ENCODE measurements around the gene TMEM144.

DNA sequence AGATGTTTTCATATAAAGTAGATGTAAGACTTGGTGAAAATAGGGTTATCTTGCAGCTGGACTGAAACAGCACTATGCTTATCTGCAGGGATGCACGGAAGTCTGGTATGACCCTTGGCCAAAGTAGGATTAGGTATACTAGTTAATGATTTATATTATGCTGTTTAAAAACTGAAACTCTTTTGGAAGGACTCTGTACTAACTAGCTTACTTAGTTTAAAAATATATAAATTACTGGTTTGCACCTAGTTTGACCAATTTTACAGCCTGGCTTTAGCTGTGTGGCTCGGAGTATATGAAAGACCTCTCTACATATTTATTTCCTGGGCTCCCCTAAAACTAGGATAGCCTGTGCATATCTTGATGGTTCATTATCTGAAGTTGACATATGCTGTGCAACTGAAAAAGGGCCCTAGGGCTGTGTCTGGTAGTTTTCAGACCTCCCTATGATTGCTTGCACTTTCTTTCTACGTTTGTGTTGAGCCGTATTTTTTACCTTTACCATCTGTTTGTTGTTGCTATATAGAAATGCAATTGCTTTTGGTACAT, 89.2 kb downstream of the TMEM144 start:
- TF ChIP-seq CTCF (IDR thresholded peaks at IDR 0.05): no peak
- no peak for TF ChIP-seq POLR2A (IDR thresholded peaks at IDR 0.05)

Data from adrenal gland (tissue), 5 donors.